HEK293T (cell line): Measurements from ENCODE around the gene B3GAT3.

ENCODE experiments used
- ARNT ChIP-seq: fragments of 450-650 bp; IDR thresholded peaks from 2 replicates; pipeline ENCODE4 v1.6.1; 2017; ENCODE audit warnings: mild to moderate bottlenecking
- BHLHE40 ChIP-seq: fragments of 450-650 bp; IDR thresholded peaks from 2 replicates; pipeline ENCODE4 v1.6.1; 2016; ENCODE audit warnings: mild to moderate bottlenecking, moderate library complexity, borderline replicate concordance
- CTBP1 ChIP-seq: fragments of 450-650 bp; IDR thresholded peaks from 2 replicates; pipeline ENCODE4 v1.6.1; 2016; ENCODE audit warnings: borderline replicate concordance
- ELF4 ChIP-seq: fragments of 450-650 bp; IDR thresholded peaks from 2 replicates; pipeline ENCODE4 v1.6.1; 2017; ENCODE audit warnings: antibody characterized with exemption
- FOXA1 ChIP-seq: fragments of 450-650 bp; IDR thresholded peaks from 2 replicates; pipeline ENCODE4 v1.6.1; 2016; ENCODE audit warnings: mild to moderate bottlenecking
- FOXK2 ChIP-seq: fragments of 450-650 bp; IDR thresholded peaks from 2 replicates; pipeline ENCODE4 v1.6.1; 2016; ENCODE audit warnings: mild to moderate bottlenecking
- FOXM1 ChIP-seq: fragments of 450-650 bp; IDR thresholded peaks from 2 replicates; pipeline ENCODE4 v1.6.1; 2017; ENCODE audit warnings: mild to moderate bottlenecking, borderline replicate concordance
- L3MBTL2 ChIP-seq: fragments of 450-650 bp; conservative IDR thresholded peaks from 2 replicates; pipeline ENCODE4 v1.6.1; 2016; ENCODE audit warnings: mild to moderate bottlenecking
- LEF1 ChIP-seq: fragments of 450-650 bp; IDR thresholded peaks from 2 replicates; pipeline ENCODE4 v1.6.1; 2017; ENCODE audit warnings: mild to moderate bottlenecking, borderline replicate concordance
- SP1 ChIP-seq: fragments of 450-650 bp; IDR thresholded peaks from 2 replicates; pipeline ENCODE4 v1.6.1; 2017
- SUZ12 ChIP-seq: fragments of 450-650 bp; IDR thresholded peaks from 2 replicates; pipeline ENCODE4 v1.6.1; 2016; ENCODE audit warnings: mild to moderate bottlenecking
- TARDBP ChIP-seq: fragments of 450-650 bp; IDR thresholded peaks from 2 replicates; pipeline ENCODE4 v1.6.1; 2016
- ZNF384 ChIP-seq: fragments of 450-650 bp; IDR thresholded peaks from 2 replicates; pipeline ENCODE4 v1.6.1; 2016
- TF ChIP-seq, protein P1 (sequence below): fragments of 450-650 bp; IDR thresholded peaks from 2 replicates; pipeline ENCODE4 v1.6.1; 2016

DNA sequence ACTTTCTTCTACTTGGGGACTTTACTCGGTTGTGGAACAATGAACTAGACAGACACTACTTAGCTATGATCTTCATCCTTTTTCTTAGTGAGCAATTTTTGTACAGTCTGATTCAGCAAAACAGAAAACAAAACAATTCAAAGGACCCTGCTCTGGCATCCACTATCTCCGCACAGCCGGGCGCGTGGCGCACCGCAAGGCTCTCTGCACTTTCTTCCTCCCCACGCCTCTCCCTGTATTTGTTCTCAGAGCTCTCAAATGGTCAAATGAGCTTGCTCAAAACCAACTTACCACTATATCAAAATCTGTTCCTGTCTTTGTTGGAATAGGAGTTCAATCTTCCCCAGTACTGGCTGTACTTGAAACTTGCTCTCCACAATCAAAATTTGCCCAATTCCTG, 55.5 kb downstream of the B3GAT3 start:
- TF ChIP-seq SP1 (no peak), ZNF384 (no peak), LEF1 (no peak), BHLHE40 (no peak), FOXK2 (no peak), SUZ12 (no peak), FOXM1 (no peak), L3MBTL2 (no peak), ELF4 (no peak), TARDBP (no peak), ARNT (no peak), FOXA1 (no peak), CTBP1 (no peak)
- TF ChIP-seq, protein P1, sequence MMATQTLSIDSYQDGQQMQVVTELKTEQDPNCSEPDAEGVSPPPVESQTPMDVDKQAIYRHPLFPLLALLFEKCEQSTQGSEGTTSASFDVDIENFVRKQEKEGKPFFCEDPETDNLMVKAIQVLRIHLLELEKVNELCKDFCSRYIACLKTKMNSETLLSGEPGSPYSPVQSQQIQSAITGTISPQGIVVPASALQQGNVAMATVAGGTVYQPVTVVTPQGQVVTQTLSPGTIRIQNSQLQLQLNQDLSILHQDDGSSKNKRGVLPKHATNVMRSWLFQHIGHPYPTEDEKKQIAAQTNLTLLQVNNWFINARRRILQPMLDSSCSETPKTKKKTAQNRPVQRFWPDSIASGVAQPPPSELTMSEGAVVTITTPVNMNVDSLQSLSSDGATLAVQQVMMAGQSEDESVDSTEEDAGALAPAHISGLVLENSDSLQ = no peak
